ENCODE measurements around the gene KY.

DNA sequence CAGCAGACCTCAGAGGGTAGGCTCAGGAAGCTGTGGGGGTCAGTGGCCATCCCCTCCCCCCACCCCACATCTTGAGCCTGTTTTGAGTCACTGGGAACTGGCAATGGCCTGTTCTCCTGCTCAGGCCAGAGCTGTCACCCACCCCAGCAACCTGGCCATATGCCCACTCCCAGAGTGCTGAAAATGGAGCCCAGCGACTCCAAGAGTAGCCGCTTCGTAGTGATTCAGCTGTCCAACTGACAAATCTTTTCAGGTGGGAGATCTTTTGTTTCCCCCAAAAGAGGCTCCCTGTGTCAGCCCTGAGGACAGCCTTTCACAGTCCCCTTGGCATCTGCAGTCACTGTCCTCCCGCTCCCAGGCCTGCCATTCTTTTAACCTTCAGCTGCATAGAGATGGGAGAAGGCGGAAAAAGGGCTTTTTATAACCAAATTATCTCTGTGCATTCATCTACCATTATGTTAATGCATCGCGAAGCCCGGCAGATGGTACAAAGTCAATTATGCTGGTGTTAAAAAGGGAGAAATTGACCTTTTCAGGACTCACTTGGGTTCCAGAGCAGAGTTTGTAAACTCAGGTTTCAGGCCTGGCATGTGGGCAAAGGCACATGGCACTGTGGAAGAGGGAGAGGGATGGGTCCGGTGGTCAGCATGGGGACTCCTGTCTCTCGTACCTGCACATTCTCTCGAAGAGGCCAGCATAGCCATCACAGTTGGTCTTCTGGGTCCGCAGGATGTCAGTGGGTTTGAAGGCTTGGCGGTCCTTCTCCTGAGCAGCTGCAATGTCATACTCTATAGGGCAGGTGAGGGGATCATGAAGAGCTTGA, 32.1 kb downstream of the KY start:
- TF ChIP-seq, protein P1, sequence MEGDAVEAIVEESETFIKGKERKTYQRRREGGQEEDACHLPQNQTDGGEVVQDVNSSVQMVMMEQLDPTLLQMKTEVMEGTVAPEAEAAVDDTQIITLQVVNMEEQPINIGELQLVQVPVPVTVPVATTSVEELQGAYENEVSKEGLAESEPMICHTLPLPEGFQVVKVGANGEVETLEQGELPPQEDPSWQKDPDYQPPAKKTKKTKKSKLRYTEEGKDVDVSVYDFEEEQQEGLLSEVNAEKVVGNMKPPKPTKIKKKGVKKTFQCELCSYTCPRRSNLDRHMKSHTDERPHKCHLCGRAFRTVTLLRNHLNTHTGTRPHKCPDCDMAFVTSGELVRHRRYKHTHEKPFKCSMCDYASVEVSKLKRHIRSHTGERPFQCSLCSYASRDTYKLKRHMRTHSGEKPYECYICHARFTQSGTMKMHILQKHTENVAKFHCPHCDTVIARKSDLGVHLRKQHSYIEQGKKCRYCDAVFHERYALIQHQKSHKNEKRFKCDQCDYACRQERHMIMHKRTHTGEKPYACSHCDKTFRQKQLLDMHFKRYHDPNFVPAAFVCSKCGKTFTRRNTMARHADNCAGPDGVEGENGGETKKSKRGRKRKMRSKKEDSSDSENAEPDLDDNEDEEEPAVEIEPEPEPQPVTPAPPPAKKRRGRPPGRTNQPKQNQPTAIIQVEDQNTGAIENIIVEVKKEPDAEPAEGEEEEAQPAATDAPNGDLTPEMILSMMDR (IDR thresholded peaks at IDR 0.05), result no peak
- no peak for TF ChIP-seq POLR2A (IDR thresholded peaks at IDR 0.05)
